HL-60 (cell line): ENCODE data around the gene MAP2.
"Not testable (repeated sequence)": the region's sequence is repeated elsewhere in the genome, so short reads cannot be mapped to it uniquely, and the experiment has no call there.

Source experiments
- GABPA ChIP-seq: IDR thresholded peaks from 2 replicates; pipeline ENCODE4 v1.6.1; 2012; ENCODE audit warnings: low read depth
- SPI1 ChIP-seq: IDR thresholded peaks from 2 replicates; pipeline ENCODE4 v1.6.1; 2012; ENCODE audit warnings: low read depth, mild to moderate bottlenecking, borderline replicate concordance
- TF ChIP-seq, protein P1 (sequence below): IDR thresholded peaks from one replicate; pipeline ENCODE4 v1.5.1; 2011; ENCODE audit warnings: low read length, control low read depth, inconsistent platforms; ENCODE audit not compliant: insufficient read depth
- TF ChIP-seq, protein P2 (sequence below): IDR thresholded peaks from 2 replicates; pipeline ENCODE4 v1.6.1; 2012; ENCODE audit warnings: low read depth; ENCODE audit not compliant: insufficient replicate concordance

DNA sequence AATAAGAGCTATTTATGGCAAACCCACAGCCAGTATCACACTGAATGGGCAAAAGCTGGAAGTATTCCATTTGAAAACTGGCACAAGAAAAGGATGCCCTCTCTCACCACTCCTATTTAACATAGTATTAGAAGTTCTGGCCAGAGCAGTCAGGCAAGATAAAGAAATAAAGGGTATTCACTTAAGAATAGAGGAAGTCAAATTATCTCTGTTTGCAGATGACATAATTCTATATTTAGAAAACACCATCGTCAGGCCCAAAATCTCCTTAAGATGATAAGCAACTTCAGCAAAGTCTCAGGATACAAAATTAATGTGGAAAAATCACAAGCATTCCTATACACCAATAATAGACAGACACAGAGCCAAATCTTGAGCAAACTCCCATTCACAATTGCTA lies 68.4 kb downstream of the MAP2 start:
- TF ChIP-seq, protein P1, sequence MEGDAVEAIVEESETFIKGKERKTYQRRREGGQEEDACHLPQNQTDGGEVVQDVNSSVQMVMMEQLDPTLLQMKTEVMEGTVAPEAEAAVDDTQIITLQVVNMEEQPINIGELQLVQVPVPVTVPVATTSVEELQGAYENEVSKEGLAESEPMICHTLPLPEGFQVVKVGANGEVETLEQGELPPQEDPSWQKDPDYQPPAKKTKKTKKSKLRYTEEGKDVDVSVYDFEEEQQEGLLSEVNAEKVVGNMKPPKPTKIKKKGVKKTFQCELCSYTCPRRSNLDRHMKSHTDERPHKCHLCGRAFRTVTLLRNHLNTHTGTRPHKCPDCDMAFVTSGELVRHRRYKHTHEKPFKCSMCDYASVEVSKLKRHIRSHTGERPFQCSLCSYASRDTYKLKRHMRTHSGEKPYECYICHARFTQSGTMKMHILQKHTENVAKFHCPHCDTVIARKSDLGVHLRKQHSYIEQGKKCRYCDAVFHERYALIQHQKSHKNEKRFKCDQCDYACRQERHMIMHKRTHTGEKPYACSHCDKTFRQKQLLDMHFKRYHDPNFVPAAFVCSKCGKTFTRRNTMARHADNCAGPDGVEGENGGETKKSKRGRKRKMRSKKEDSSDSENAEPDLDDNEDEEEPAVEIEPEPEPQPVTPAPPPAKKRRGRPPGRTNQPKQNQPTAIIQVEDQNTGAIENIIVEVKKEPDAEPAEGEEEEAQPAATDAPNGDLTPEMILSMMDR: not testable (repeated sequence)
- 0 out of 2 replicates have a peak, but pooled peaks have one; percentile 10 for TF ChIP-seq SPI1
- TF ChIP-seq, protein P2, sequence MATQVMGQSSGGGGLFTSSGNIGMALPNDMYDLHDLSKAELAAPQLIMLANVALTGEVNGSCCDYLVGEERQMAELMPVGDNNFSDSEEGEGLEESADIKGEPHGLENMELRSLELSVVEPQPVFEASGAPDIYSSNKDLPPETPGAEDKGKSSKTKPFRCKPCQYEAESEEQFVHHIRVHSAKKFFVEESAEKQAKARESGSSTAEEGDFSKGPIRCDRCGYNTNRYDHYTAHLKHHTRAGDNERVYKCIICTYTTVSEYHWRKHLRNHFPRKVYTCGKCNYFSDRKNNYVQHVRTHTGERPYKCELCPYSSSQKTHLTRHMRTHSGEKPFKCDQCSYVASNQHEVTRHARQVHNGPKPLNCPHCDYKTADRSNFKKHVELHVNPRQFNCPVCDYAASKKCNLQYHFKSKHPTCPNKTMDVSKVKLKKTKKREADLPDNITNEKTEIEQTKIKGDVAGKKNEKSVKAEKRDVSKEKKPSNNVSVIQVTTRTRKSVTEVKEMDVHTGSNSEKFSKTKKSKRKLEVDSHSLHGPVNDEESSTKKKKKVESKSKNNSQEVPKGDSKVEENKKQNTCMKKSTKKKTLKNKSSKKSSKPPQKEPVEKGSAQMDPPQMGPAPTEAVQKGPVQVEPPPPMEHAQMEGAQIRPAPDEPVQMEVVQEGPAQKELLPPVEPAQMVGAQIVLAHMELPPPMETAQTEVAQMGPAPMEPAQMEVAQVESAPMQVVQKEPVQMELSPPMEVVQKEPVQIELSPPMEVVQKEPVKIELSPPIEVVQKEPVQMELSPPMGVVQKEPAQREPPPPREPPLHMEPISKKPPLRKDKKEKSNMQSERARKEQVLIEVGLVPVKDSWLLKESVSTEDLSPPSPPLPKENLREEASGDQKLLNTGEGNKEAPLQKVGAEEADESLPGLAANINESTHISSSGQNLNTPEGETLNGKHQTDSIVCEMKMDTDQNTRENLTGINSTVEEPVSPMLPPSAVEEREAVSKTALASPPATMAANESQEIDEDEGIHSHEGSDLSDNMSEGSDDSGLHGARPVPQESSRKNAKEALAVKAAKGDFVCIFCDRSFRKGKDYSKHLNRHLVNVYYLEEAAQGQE: not testable (repeated sequence)
- TF ChIP-seq GABPA: not testable (repeated sequence)
